Liver (tissue), 3 donors: ENCODE results near the gene EGFLAM.

Experiments
- CTCF ChIP-seq: fragments of 150-350 bp; IDR thresholded peaks from 2 replicates; pipeline ENCODE4 v1.5.1; 2017; ENCODE audit warnings: improper control_type of control experiment, low read depth, low read length; ENCODE audit not compliant: missing input control
- GABPA ChIP-seq, 2 donors: IDR thresholded peaks in 1 of 2; conservative IDR thresholded peaks in 1 of 2; 2 replicates each; pipeline ENCODE4 v1.6.1; 2016; ENCODE audit warnings: antibody characterized with exemption in 2 of 2, mild to moderate bottlenecking in 1 of 2, moderate library complexity in 1 of 2
- RAD21 ChIP-seq, 2 donors: IDR thresholded peaks; 2 replicates each; pipeline ENCODE4 v1.6.1; 2016; ENCODE audit warnings: antibody characterized with exemption in 2 of 2, mild to moderate bottlenecking in 2 of 2
- REST ChIP-seq: IDR thresholded peaks from 2 replicates; pipeline ENCODE4 v1.6.1; 2016; ENCODE audit warnings: antibody characterized with exemption, mild to moderate bottlenecking
- YY1 ChIP-seq: IDR thresholded peaks from 2 replicates; pipeline ENCODE4 v1.6.1; 2016; ENCODE audit warnings: antibody characterized with exemption, mild to moderate bottlenecking
- donor health status: healthy.
- donor health status: healthy.

- TF ChIP-seq CTCF (no peak), GABPA (IDR thresholded peaks at IDR 0.05 in 1 of 2, conservative IDR thresholded peaks at IDR 0.05 in 1 of 2) (no peak), RAD21 (IDR thresholded peaks at IDR 0.05) (no peak), REST (no peak), YY1 (no peak)
These were observed 207.5 kb downstream of the EGFLAM start for GRCh38 chr5:38465702-38466423.
